SK-N-SH (cell line): ENCODE measurements around the gene WBP11. TPM values are rescaled to one million over a fixed set of nuclear protein-coding genes. Genes with fewer than 3 reads are reported as not detected.

Experiments
- CTCF ChIP-seq: fragments of 200-600 bp; sonication (generic); IDR thresholded peaks from 2 replicates; pipeline ENCODE4 v1.6.1; 2017; ENCODE audit warnings: antibody characterized with exemption, mild to moderate bottlenecking, moderate library complexity
- EP300 ChIP-seq, 2 experiments: IDR thresholded peaks; 2 replicates each; pipeline versions ENCODE4 v1.4.0 to v1.6.1; 2012; ENCODE audit warnings: borderline replicate concordance in 1 of 2, low read depth in 1 of 2, low read length in 1 of 2
- FOSL2 ChIP-seq: IDR thresholded peaks from 2 replicates; pipeline ENCODE4 v1.4.0; 2012; ENCODE audit warnings: low read depth, mild to moderate bottlenecking, moderate library complexity, borderline replicate concordance
- IRF3 ChIP-seq: fragments of 150-350 bp; IDR thresholded peaks from 2 replicates; pipeline ENCODE4 v1.6.1; 2016; ENCODE audit warnings: mild to moderate bottlenecking, low read depth, low read length
- NFIC ChIP-seq: IDR thresholded peaks from 2 replicates; pipeline ENCODE4 v1.4.0; 2012; ENCODE audit warnings: borderline replicate concordance
- REST ChIP-seq: IDR thresholded peaks from 2 replicates; pipeline ENCODE4 v1.6.1; 2012; ENCODE audit warnings: mild to moderate bottlenecking, low read depth, low read length, moderate library complexity
- RFX5 ChIP-seq: IDR thresholded peaks from 2 replicates; pipeline ENCODE4 v1.6.1; 2012; ENCODE audit warnings: mild to moderate bottlenecking, improper control_type of control experiment, low read length
- TAF1 ChIP-seq: IDR thresholded peaks from 2 replicates; pipeline ENCODE4 v1.6.1; 2012; ENCODE audit warnings: low read depth, mild to moderate bottlenecking, low read length, moderate library complexity, borderline replicate concordance
- ZBTB33 ChIP-seq: IDR thresholded peaks from 2 replicates; pipeline ENCODE4 v1.4.0; 2012; ENCODE audit warnings: low read depth, borderline replicate concordance
- polyA plus RNA-seq, 3 experiments: library from polyadenylated mRNA; depleted of rRNA; stranded (reverse); fragments of >200 nt; gene quantifications; 2 replicates each; pipeline ENCODE4 v1.2.3, GENCODE V29; 2012

The WBP11 gene
- polyA plus RNA-seq, 1 of the 3 experiments (the other 2 are of a cell fraction) = 18.7 TPM

GRCh38 chr12:14810167-14810952, 7.1 kb upstream of the WBP11 start (continued):
- TF ChIP-seq REST (no peak), RFX5 (no peak), CTCF (no peak), EP300 (IDR thresholded peaks at IDR 0.05; ENCODE audit: borderline replicate concordance in 1 of 2, low read depth in 1 of 2, low read length in 1 of 2) (no peak), TAF1 (no peak), FOSL2 (no peak), NFIC (no peak), ZBTB33 (no peak), IRF3 (no peak)
